ENCODE results near the gene DPPA2. TPM values are rescaled to one million over a fixed set of nuclear protein-coding genes. Genes with fewer than 3 reads are reported as not detected.

The DPPA2 gene
- total and polyA plus RNA-seq, 2 of the 8 experiments (the other 6 are each of a cell fraction or from before 2014, with no cell fraction given), result 7.8 to 12.6 TPM

DNA sequence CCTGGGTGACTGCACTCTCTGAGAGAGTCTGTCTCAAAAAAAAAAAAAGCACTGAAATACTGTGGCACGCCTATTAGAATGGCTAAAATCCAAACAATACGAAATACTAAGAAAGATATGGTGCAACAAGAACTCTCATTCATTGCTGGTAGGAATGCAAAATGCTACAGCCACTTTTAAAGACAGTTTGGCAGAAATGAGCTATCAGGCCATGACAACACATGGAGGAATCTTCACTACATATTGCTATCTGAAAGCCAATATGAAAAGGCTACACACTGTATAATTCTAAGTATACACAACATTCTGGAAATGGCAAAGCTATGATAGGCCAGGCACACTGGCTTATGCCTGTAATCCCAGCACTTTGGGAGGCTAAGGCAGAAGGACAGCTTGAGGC is 18.8 kb downstream of the DPPA2 start (continued):
- TF ChIP-seq TCF12 (IDR thresholded peaks at IDR 0.05; ENCODE audit: low read depth, low read length), result no peak
- TF ChIP-seq CTBP2 (IDR thresholded peaks at IDR 0.05; ENCODE audit: borderline replicate concordance, insufficient read depth, insufficient read length, low read length), result no peak
- TF ChIP-seq TAF7 (optimal IDR thresholded peaks at IDR 0.05; ENCODE audit: borderline replicate concordance, low read depth, low read length), result no peak
- TF ChIP-seq BACH1 (IDR thresholded peaks at IDR 0.05; ENCODE audit: low read length), result no peak
- no peak for TF ChIP-seq JUN (IDR thresholded peaks at IDR 0.05; ENCODE audit: low read depth, low read length)
- no peak for TF ChIP-seq MAFK (IDR thresholded peaks at IDR 0.05; ENCODE audit: low read depth, low read length)
